IMR-90 (cell line): ENCODE results near the gene FAM47E. TPM values are rescaled to one million over a fixed set of nuclear protein-coding genes. Genes with fewer than 3 reads are reported as not detected.

ENCODE experiments used
- ATAC-seq: fragments of 200-7000 bp; cut with Tn5 transposase; 2 replicates; pipeline ENCODE4 v1.9.1; 2020; ENCODE audit warnings: low read depth, mild to moderate bottlenecking, moderate library complexity
- BruUV-seq: library from RNA; stranded (reverse); fragments of 400-500 nt; replicated peaks from 2 replicates; lab custom pipeline; 2021; lab: Mats Ljungman, UMichigan
- CTCF ChIA-PET: fragments of 300-600 bp; formaldehyde crosslinking; extraction: SDS; loops from one replicate; lab custom pipeline; 2021; ENCODE audit warnings: antibody characterized with exemption; lab: Yijun Ruan, JAX
- POLR2A ChIA-PET: fragments of 300-600 bp; sonication (Branson Sonifier 250); formaldehyde crosslinking; loops from one replicate; lab custom pipeline; 2022; ENCODE audit warnings: antibody characterized with exemption; ENCODE audit not compliant: unreplicated experiment; lab: Charles Lee
- DNase-seq: peaks from one replicate; pipeline ENCODE4 v3.0.0; 2013
- H2AFZ ChIP-seq: replicated peaks from 2 replicates; pipeline ENCODE3; 2013; ENCODE audit warnings: low read length, mild to moderate bottlenecking; ENCODE audit not compliant: poor library complexity
- H2AK5ac ChIP-seq: 2 replicates; pipeline ENCODE4 v1.6.1; 2013; ENCODE audit warnings: low read depth, low read length, inconsistent platforms
- H2AK9ac ChIP-seq: replicated peaks from 2 replicates; pipeline ENCODE3; 2013; ENCODE audit warnings: mild to moderate bottlenecking, low read depth, low read length, moderate library complexity; ENCODE audit not compliant: poor library complexity
- H2BK120ac ChIP-seq: 2 replicates; pipeline ENCODE4 v1.6.1; 2013; ENCODE audit warnings: low read depth, low read length, inconsistent platforms
- H2BK15ac ChIP-seq: 3 replicates; pipeline ENCODE4 v1.6.1; 2013; ENCODE audit warnings: low read depth, low read length, inconsistent platforms
- H2BK20ac ChIP-seq: 2 replicates; pipeline ENCODE4 v1.6.1; 2013; ENCODE audit warnings: low read depth, mild to moderate bottlenecking, inconsistent platforms, low read length, moderate library complexity
- H2BK5ac ChIP-seq: 2 replicates; pipeline ENCODE4 v1.6.1; 2013; ENCODE audit warnings: mild to moderate bottlenecking, low read depth, low read length, inconsistent platforms; ENCODE audit not compliant: poor library complexity, severe bottlenecking
- H3K14ac ChIP-seq: replicated peaks from 2 replicates; pipeline ENCODE4 v1.6.1; 2013; ENCODE audit warnings: low read depth, low read length, inconsistent platforms
- H3K18ac ChIP-seq: 2 replicates; pipeline ENCODE4 v1.6.1; 2013; ENCODE audit warnings: low read depth, low read length, control low read depth
- H3K23ac ChIP-seq: 2 replicates; pipeline ENCODE4 v1.6.1; 2013; ENCODE audit warnings: low read depth, low read length, inconsistent platforms
- H3K27ac ChIP-seq: 2 replicates; pipeline ENCODE4 v1.5.1; 2013; ENCODE audit warnings: mild to moderate bottlenecking, control low read depth, low read length; ENCODE audit not compliant: insufficient read depth
- H3K27me3 ChIP-seq: 2 replicates; pipeline ENCODE4 v1.6.1; 2013; ENCODE audit warnings: low read length; ENCODE audit not compliant: control insufficient read depth, insufficient read depth
- H3K36me3 ChIP-seq: 2 replicates; pipeline ENCODE4 v1.6.1; 2013; ENCODE audit warnings: low read length, mixed read lengths; ENCODE audit not compliant: control insufficient read depth, insufficient read depth
- H3K4ac ChIP-seq: 2 replicates; pipeline ENCODE4 v1.6.1; 2013; ENCODE audit warnings: low read depth, low read length, inconsistent platforms
- H3K4me1 ChIP-seq: 2 replicates; pipeline ENCODE4 v1.6.1; 2013; ENCODE audit warnings: low read length, mixed read lengths; ENCODE audit not compliant: control insufficient read depth, insufficient read depth
- H3K4me2 ChIP-seq: 2 replicates; pipeline ENCODE4 v1.6.1; 2013; ENCODE audit warnings: low read depth, mild to moderate bottlenecking, control low read depth, low read length, moderate library complexity
- H3K4me3 ChIP-seq: 2 replicates; pipeline ENCODE4 v1.5.1; 2013; ENCODE audit warnings: low read depth, mild to moderate bottlenecking, control low read depth, low read length, moderate library complexity; ENCODE audit not compliant: insufficient read depth
- H3K56ac ChIP-seq: 2 replicates; pipeline ENCODE4 v1.6.1; 2013; ENCODE audit warnings: low read length, inconsistent platforms; ENCODE audit not compliant: insufficient read depth; ENCODE audit errors: extremely low read depth
- H3K79me1 ChIP-seq, 2 experiments: 2 replicates each; pipeline ENCODE4 v1.6.1; 2013; ENCODE audit warnings: low read length in 2 of 2, inconsistent platforms in 1 of 2, low read depth in 1 of 2
- H3K9ac ChIP-seq: 2 replicates; pipeline ENCODE4 v1.6.1; 2013; ENCODE audit warnings: low read depth, low read length, control low read depth
- H3K9me1 ChIP-seq: 2 replicates; pipeline ENCODE4 v1.6.1; 2013; ENCODE audit warnings: low read length, inconsistent platforms; ENCODE audit not compliant: insufficient read depth
- H3K9me3 ChIP-seq: 2 replicates; pipeline ENCODE4 v1.6.1; 2013; ENCODE audit warnings: low read length; ENCODE audit not compliant: control insufficient read depth, insufficient read depth
- H4K20me1 ChIP-seq: 2 replicates; pipeline ENCODE4 v1.6.1; 2013; ENCODE audit warnings: low read length, inconsistent platforms; ENCODE audit not compliant: insufficient read depth
- H4K5ac ChIP-seq: 2 replicates; pipeline ENCODE4 v1.6.1; 2013; ENCODE audit warnings: mild to moderate bottlenecking, low read depth, low read length, control low read depth
- H4K8ac ChIP-seq, 2 experiments: 2 replicates each; pipeline ENCODE4 v1.6.1; 2013; ENCODE audit warnings: low read depth in 2 of 2, low read length in 2 of 2, control low read depth in 1 of 2, inconsistent platforms in 1 of 2
- H4K91ac ChIP-seq: 2 replicates; pipeline ENCODE4 v1.6.1; 2013; ENCODE audit warnings: low read depth, low read length, inconsistent platforms; ENCODE audit not compliant: insufficient read depth
- BHLHE40 ChIP-seq: fragments of 150-350 bp; IDR thresholded peaks from 2 replicates; pipeline ENCODE4 v1.6.1; 2016; ENCODE audit warnings: mild to moderate bottlenecking, low read depth, low read length
- CEBPB ChIP-seq: IDR thresholded peaks from 2 replicates; pipeline ENCODE4 v1.6.1; 2012; ENCODE audit warnings: low read depth, low read length, improper control_type of control experiment
- CHD1 ChIP-seq: IDR thresholded peaks from 2 replicates; pipeline ENCODE4 v1.6.1; 2012; ENCODE audit warnings: low read depth, low read length, improper control_type of control experiment
- MAZ ChIP-seq: IDR thresholded peaks from 2 replicates; pipeline ENCODE4 v1.6.1; 2012; ENCODE audit warnings: low read depth, mild to moderate bottlenecking, low read length, improper control_type of control experiment, moderate library complexity, borderline replicate concordance
- MXI1 ChIP-seq: IDR thresholded peaks from 2 replicates; pipeline ENCODE4 v1.6.1; 2012; ENCODE audit warnings: low read depth, mild to moderate bottlenecking, low read length, moderate library complexity, borderline replicate concordance
- NFE2L2 ChIP-seq: fragments of 150-350 bp; IDR thresholded peaks from 2 replicates; pipeline ENCODE4 v1.6.1; 2016; ENCODE audit warnings: low read depth, mild to moderate bottlenecking, low read length
- POLR2A ChIP-seq: IDR thresholded peaks from 2 replicates; pipeline ENCODE4 v1.6.1; 2012; ENCODE audit warnings: mild to moderate bottlenecking, low read depth, low read length
- RAD21 ChIP-seq: IDR thresholded peaks from 2 replicates; pipeline ENCODE4 v1.6.1; 2012; ENCODE audit warnings: low read length, improper control_type of control experiment
- RCOR1 ChIP-seq: IDR thresholded peaks from 2 replicates; pipeline ENCODE4 v1.6.1; 2012; ENCODE audit warnings: mild to moderate bottlenecking, low read length, improper control_type of control experiment; ENCODE audit not compliant: insufficient replicate concordance
- RFX5 ChIP-seq: IDR thresholded peaks from 2 replicates; pipeline ENCODE4 v1.8.0; 2012; ENCODE audit warnings: low read depth, mild to moderate bottlenecking, low read length, moderate library complexity
- SMC3 ChIP-seq: fragments of 150-350 bp; IDR thresholded peaks from 2 replicates; pipeline ENCODE4 v1.6.1; 2016; ENCODE audit warnings: low read depth, mild to moderate bottlenecking, antibody characterized with exemption, low read length, moderate library complexity
- WGBS, 2 experiments: methylation state at CpG; one replicate each; pipeline versions ENCODE4 v1.1.5 to v1.1.7; 2013; ENCODE audit warnings: missing lambda C conversion rate in 2 of 2; ENCODE audit not compliant: insufficient read length in 1 of 2; ENCODE audit errors: extremely low coverage in 2 of 2; 5-methylcytosine and 5-hydroxymethylcytosine counted together
- dilution Hi-C: fragments of 300-500 bp; cut with HindIII; formaldehyde crosslinking; loops from one replicate; pipeline ENCODE4 v1.14.3; 2018; ENCODE audit warnings: low sequenced_read_pairs; ENCODE audit not compliant: unreplicated experiment
- in situ Hi-C: fragments of 300-500 bp; cut with MboI; formaldehyde crosslinking; loops from 3 replicates; pipeline ENCODE4 v1.14.3; 2019; ENCODE audit warnings: low sequenced_read_pairs, inconsistent platforms, mixed read lengths
- intact Hi-C: fragments of 100-400 bp; cut with micrococcal nuclease; formaldehyde crosslinking; loops from 2 replicates; pipeline ENCODE4 v1.10.0; 2022
- polyA plus RNA-seq, 3 experiments: library from polyadenylated mRNA; depleted of rRNA; stranded (reverse); fragments of >200 nt; gene quantifications; 2 replicates each; pipeline ENCODE4 v1.2.3, GENCODE V29; 2012; ENCODE audit warnings: low replicate concordance in 1 of 3
- total RNA-seq: library from RNA; depleted of rRNA; stranded (reverse); fragments of >200 nt; gene quantifications from 2 replicates; pipeline ENCODE4 v1.2.3, GENCODE V29; 2012
- TF ChIP-seq, protein P1 (sequence below): fragments of 150-350 bp; IDR thresholded peaks from 2 replicates; pipeline ENCODE4 v1.6.1; 2017; ENCODE audit warnings: mild to moderate bottlenecking, antibody characterized with exemption, low read length, low read depth
- TF ChIP-seq, protein P2 (sequence below): fragments of 150-350 bp; IDR thresholded peaks from 2 replicates; pipeline ENCODE4 v1.6.1; 2016; ENCODE audit warnings: low read depth, mild to moderate bottlenecking, low read length, moderate library complexity, borderline replicate concordance

FAM47E gene
- total and polyA plus RNA-seq, 2 of the 4 experiments (the other 2 are of a cell fraction) = 0.05 TPM; not detected in 1

DNA sequence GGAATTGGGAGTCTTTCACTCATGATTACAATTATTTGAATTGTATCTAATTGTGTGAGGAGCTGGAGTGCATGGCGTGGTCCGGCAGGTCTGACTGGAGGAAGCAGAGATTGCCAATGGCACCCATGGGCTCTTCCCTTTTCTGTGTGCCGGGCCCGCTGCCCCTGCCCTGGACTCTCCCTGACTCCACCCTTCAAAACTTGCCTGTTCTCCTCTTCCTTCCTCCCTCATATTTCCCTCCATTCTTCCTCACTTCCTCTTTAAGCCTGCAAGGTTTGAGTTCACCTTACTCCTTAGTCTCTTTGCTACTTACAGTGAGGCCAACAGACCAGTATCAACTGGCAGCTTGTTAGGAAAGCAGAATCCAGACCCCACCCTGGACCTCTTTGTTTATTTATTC is 48.5 kb downstream of the FAM47E start:
- Histone ChIP-seq H3K56ac (no peak overlapping the region), H3K9ac (no peak overlapping the region), H3K9me3 (peaks cover 9% of the 10 kb centered on the region), H3K9me1 (peaks cover 3% of the 10 kb centered on the region), H3K18ac (no peak overlapping the region), H3K4me1 (peaks cover 4% of the 10 kb centered on the region; the same call in 1 of the 2 replicates), H2AK5ac (no peak overlapping the region), H2BK20ac (no peak overlapping the region), H3K79me1 (peaks cover 3 to 4% of the 10 kb centered on the region in 2 experiments; a peak in 3 of 4 replicates), H3K4me3 (no peak overlapping the region), H2AK9ac (no peak overlapping the region), H2AFZ (no peak overlapping the region), H2BK120ac (no peak overlapping the region), H3K4me2 (no peak overlapping the region), H3K27me3 (no peaks in the 10 kb centered on the region; the same call in 1 of the 2 replicates), H4K5ac (no peak overlapping the region), H3K27ac (no peak overlapping the region), H3K14ac (no peak overlapping the region), H4K91ac (no peak overlapping the region), H2BK15ac (no peak overlapping the region), H3K23ac (no peak overlapping the region), H2BK5ac (no peak overlapping the region), H3K36me3 (no peaks in the 10 kb centered on the region), H4K8ac (no peak overlapping the region), H4K20me1 (no peaks in the 10 kb centered on the region), H3K4ac (no peak overlapping the region)
- DNase-seq = no peak
- no peak for ATAC-seq
- TF ChIP-seq CEBPB (no peak), SMC3 (no peak), CHD1 (no peak), MXI1 (no peak), RFX5 (no peak), MAZ (no peak), NFE2L2 (no peak), POLR2A (no peak), RAD21 (no peak), RCOR1 (no peak), BHLHE40 (no peak)
- TF ChIP-seq, protein P1, sequence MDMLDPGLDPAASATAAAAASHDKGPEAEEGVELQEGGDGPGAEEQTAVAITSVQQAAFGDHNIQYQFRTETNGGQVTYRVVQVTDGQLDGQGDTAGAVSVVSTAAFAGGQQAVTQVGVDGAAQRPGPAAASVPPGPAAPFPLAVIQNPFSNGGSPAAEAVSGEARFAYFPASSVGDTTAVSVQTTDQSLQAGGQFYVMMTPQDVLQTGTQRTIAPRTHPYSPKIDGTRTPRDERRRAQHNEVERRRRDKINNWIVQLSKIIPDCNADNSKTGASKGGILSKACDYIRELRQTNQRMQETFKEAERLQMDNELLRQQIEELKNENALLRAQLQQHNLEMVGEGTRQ = no peak
- TF ChIP-seq, protein P2, sequence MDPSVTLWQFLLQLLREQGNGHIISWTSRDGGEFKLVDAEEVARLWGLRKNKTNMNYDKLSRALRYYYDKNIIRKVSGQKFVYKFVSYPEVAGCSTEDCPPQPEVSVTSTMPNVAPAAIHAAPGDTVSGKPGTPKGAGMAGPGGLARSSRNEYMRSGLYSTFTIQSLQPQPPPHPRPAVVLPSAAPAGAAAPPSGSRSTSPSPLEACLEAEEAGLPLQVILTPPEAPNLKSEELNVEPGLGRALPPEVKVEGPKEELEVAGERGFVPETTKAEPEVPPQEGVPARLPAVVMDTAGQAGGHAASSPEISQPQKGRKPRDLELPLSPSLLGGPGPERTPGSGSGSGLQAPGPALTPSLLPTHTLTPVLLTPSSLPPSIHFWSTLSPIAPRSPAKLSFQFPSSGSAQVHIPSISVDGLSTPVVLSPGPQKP = no peak
- CTCF ChIA-PET = no interaction called here
- in situ Hi-C loops (no loop called here), intact Hi-C loops (no loop called here), dilution Hi-C loops (no loop called here)
- WGBS, 2 experiments = 83% methylated on average over 4 of the region's 4 CpGs; no CpG with 5 or more reads in 1 of the 2 experiments
- POLR2A ChIA-PET = no interaction called here
- no TSS peak for BruUV-seq
